SK-N-SH treated with all-trans-retinoic acid at 6 μM for 48 hours (cell line): ENCODE measurements around the gene OR2F2.

Source experiments
- ATAC-seq: fragments of 200-7000 bp; cut with Tn5 transposase; 3 replicates; pipeline ENCODE4 v1.9.1; 2020; ENCODE audit warnings: mild to moderate bottlenecking, moderate library complexity
- ARNTL ChIP-seq: fragments of 450-650 bp; formaldehyde crosslinking; IDR thresholded peaks from 2 replicates; pipeline ENCODE4 v1.5.0; 2020; ENCODE audit warnings: low read depth, mild to moderate bottlenecking, moderate library complexity, borderline replicate concordance
- BACH2 ChIP-seq: fragments of 250-450 bp; sonication (Bioruptor Pico); IDR thresholded peaks from 2 replicates; pipeline ENCODE4 v1.9.0; 2021; ENCODE audit warnings: mild to moderate bottlenecking, borderline replicate concordance
- CREB5 ChIP-seq: fragments of 250-450 bp; sonication (Bioruptor Pico); IDR thresholded peaks from 2 replicates; pipeline ENCODE4 v1.5.1; 2020; ENCODE audit warnings: low read depth, mild to moderate bottlenecking, moderate library complexity
- CSDC2 ChIP-seq: fragments of 250-450 bp; sonication (Bioruptor Pico); IDR thresholded peaks from 2 replicates; pipeline ENCODE4 v1.5.0; 2020; ENCODE audit warnings: mild to moderate bottlenecking, moderate library complexity
- CSRNP3 ChIP-seq: fragments of 250-450 bp; sonication (Bioruptor Pico); IDR thresholded peaks from 2 replicates; pipeline ENCODE4 v1.5.1; 2021; ENCODE audit warnings: mild to moderate bottlenecking, moderate library complexity
- ESRRG ChIP-seq: fragments of 250-450 bp; sonication (Bioruptor Pico); IDR thresholded peaks from 2 replicates; pipeline ENCODE4 v1.6.1; 2021; ENCODE audit warnings: mild to moderate bottlenecking
- GLIS3 ChIP-seq: fragments of 250-450 bp; sonication (Bioruptor Pico); IDR thresholded peaks from 2 replicates; pipeline ENCODE4 v1.5.0; 2020; ENCODE audit warnings: mild to moderate bottlenecking, moderate library complexity
- ISL1 ChIP-seq: fragments of 250-450 bp; sonication (Bioruptor Pico); IDR thresholded peaks from 2 replicates; pipeline ENCODE4 v2.1.2; 2022; ENCODE audit warnings: mild to moderate bottlenecking, moderate library complexity
- OSR1 ChIP-seq: fragments of 250-450 bp; sonication (Bioruptor Pico); IDR thresholded peaks from 2 replicates; pipeline ENCODE4 v1.8.0; 2022; ENCODE audit warnings: moderate library complexity, mild to moderate bottlenecking, inconsistent platforms
- PATZ1 ChIP-seq: fragments of 250-450 bp; sonication (Bioruptor Pico); IDR thresholded peaks from 2 replicates; pipeline ENCODE4 v1.8.0; 2020; ENCODE audit warnings: mild to moderate bottlenecking, moderate library complexity, borderline replicate concordance
- POU6F1 ChIP-seq: fragments of 250-450 bp; sonication (Bioruptor Pico); IDR thresholded peaks from 2 replicates; pipeline ENCODE4 v1.8.0; 2021; ENCODE audit warnings: low read depth, mild to moderate bottlenecking, moderate library complexity, borderline replicate concordance
- PPARA ChIP-seq: fragments of 250-450 bp; sonication (Bioruptor Pico); IDR thresholded peaks from 2 replicates; pipeline ENCODE4 v1.5.0; 2020; ENCODE audit warnings: mild to moderate bottlenecking, borderline replicate concordance
- RARB ChIP-seq: fragments of 250-450 bp; sonication (Bioruptor Pico); IDR thresholded peaks from 2 replicates; pipeline ENCODE4 v1.8.0; 2021; ENCODE audit warnings: mild to moderate bottlenecking, moderate library complexity
- SNAI2 ChIP-seq: fragments of 250-450 bp; sonication (Bioruptor Pico); IDR thresholded peaks from 2 replicates; pipeline ENCODE4 v1.5.0; 2020; ENCODE audit warnings: mild to moderate bottlenecking, moderate library complexity
- TOX ChIP-seq: fragments of 250-450 bp; sonication (Bioruptor Pico); IDR thresholded peaks from 2 replicates; pipeline ENCODE4 v1.8.0; 2021; ENCODE audit warnings: mild to moderate bottlenecking, moderate library complexity, borderline replicate concordance
- ZC3H10 ChIP-seq: fragments of 250-450 bp; sonication (Bioruptor Pico); IDR thresholded peaks from 2 replicates; pipeline ENCODE4 v1.5.1; 2021; ENCODE audit warnings: mild to moderate bottlenecking, moderate library complexity
- ZFP3 ChIP-seq: fragments of 250-450 bp; sonication (Bioruptor Pico); IDR thresholded peaks from 2 replicates; pipeline ENCODE4 v1.5.0; 2020; ENCODE audit warnings: mild to moderate bottlenecking, moderate library complexity
- ZFP30 ChIP-seq: fragments of 450-650 bp; formaldehyde crosslinking; IDR thresholded peaks from 2 replicates; pipeline ENCODE4 v1.5.0; 2022; ENCODE audit warnings: mild to moderate bottlenecking, moderate library complexity
- ZNF70 ChIP-seq: fragments of 450-650 bp; formaldehyde crosslinking; IDR thresholded peaks from 2 replicates; pipeline ENCODE4 v1.5.0; 2020; ENCODE audit warnings: mild to moderate bottlenecking, moderate library complexity
- TF ChIP-seq, protein P1 (sequence below): fragments of 250-450 bp; sonication (Bioruptor Pico); IDR thresholded peaks from 2 replicates; pipeline ENCODE4 v1.5.0; 2020; ENCODE audit warnings: mild to moderate bottlenecking, moderate library complexity

Gene OR2F2

DNA sequence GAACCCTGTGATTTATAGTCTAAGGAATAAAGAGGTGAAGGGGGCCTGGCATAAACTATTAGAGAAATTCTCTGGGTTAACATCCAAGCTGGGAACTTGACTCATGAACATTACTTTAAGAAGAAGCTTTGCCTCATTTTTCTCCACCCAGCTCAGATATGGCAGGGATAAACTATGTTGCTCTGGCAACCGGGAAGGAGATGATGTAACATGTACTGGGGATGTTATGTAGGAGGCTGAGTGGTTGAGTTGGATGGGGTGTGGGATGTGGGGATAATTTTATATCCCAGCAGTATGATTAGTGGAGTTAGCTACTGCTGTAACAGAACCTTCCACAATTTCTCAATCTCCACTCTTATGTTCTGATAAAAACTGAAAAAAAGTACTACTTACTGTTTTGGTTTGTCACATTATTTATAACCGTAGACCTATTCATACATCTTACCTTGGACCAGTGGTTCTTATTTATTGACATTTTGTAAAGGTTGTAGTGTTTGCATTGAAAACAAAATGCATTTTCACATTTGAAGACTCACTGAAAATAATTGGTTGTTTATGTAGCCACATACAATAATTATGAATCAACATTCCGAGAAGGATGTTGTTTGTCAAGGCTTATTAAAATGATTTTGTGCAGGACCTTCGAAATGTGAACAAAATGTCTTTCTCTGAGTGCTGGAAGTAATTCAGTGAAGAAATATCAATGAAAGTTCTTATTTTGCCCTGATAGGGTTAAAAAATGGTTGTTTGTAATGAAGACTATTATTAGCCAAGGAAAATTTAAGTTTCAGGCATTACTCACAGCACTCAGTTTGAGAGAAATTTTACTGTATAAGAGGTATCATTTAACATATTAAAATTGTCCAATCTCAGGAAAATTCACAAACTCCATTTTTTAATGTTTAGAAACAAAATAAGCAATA is 1.3 kb downstream of the OR2F2 start:
- ATAC-seq, result peak; percentile 89
- TF ChIP-seq ZNF70 (CRISPR knock-in tag) (no peak), ESRRG (no peak), ZC3H10 (CRISPR knock-in tag) (peak; percentile 75; the same call in 1 of the 2 replicates), RARB (CRISPR knock-in tag) (no peak), PATZ1 (CRISPR knock-in tag) (no peak), ARNTL (CRISPR knock-in tag) (no peak), TOX (CRISPR knock-in tag) (peak; percentile 84), OSR1 (CRISPR knock-in tag) (no peak), GLIS3 (no peak), POU6F1 (CRISPR knock-in tag) (no peak), CSDC2 (CRISPR knock-in tag) (no peak), ISL1 (CRISPR knock-in tag) (no peak; the same call in 1 of the 2 replicates)
- TF ChIP-seq, protein P1, sequence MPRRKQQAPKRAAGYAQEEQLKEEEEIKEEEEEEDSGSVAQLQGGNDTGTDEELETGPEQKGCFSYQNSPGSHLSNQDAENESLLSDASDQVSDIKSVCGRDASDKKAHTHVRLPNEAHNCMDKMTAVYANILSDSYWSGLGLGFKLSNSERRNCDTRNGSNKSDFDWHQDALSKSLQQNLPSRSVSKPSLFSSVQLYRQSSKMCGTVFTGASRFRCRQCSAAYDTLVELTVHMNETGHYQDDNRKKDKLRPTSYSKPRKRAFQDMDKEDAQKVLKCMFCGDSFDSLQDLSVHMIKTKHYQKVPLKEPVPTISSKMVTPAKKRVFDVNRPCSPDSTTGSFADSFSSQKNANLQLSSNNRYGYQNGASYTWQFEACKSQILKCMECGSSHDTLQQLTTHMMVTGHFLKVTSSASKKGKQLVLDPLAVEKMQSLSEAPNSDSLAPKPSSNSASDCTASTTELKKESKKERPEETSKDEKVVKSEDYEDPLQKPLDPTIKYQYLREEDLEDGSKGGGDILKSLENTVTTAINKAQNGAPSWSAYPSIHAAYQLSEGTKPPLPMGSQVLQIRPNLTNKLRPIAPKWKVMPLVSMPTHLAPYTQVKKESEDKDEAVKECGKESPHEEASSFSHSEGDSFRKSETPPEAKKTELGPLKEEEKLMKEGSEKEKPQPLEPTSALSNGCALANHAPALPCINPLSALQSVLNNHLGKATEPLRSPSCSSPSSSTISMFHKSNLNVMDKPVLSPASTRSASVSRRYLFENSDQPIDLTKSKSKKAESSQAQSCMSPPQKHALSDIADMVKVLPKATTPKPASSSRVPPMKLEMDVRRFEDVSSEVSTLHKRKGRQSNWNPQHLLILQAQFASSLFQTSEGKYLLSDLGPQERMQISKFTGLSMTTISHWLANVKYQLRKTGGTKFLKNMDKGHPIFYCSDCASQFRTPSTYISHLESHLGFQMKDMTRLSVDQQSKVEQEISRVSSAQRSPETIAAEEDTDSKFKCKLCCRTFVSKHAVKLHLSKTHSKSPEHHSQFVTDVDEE (CRISPR knock-in tag), result no peak

- no peak for TF ChIP-seq ZNF70 (CRISPR knock-in tag)
- no peak for TF ChIP-seq CREB5 (CRISPR knock-in tag)
- TF ChIP-seq CSDC2 (CRISPR knock-in tag), result no peak
- TF ChIP-seq ZFP30, result no peak
- TF ChIP-seq SNAI2, result no peak
- TF ChIP-seq ZFP3 (CRISPR knock-in tag), result no peak
- TF ChIP-seq CSRNP3, result no peak
- no peak for TF ChIP-seq GLIS3
- TF ChIP-seq TOX (CRISPR knock-in tag), result no peak
- no peak for TF ChIP-seq PPARA
- no peak for TF ChIP-seq PATZ1 (CRISPR knock-in tag)
- no peak for TF ChIP-seq POU6F1 (CRISPR knock-in tag)
- TF ChIP-seq BACH2 (CRISPR knock-in tag), result no peak
- ATAC-seq, result no peak
These were observed 3.6 kb downstream of the OR2F2 start for GRCh38 chr7:143938379-143939243.
